SK-N-SH treated with all-trans-retinoic acid at 6 μM for 48 hours (cell line): ENCODE data around the gene PYDC2.

Experiments
- BACH2 ChIP-seq: fragments of 250-450 bp; sonication (Bioruptor Pico); IDR thresholded peaks from 2 replicates; pipeline ENCODE4 v1.9.0; 2021; ENCODE audit warnings: mild to moderate bottlenecking, borderline replicate concordance
- CREB5 ChIP-seq: fragments of 250-450 bp; sonication (Bioruptor Pico); IDR thresholded peaks from 2 replicates; pipeline ENCODE4 v1.5.1; 2020; ENCODE audit warnings: low read depth, mild to moderate bottlenecking, moderate library complexity
- ISL1 ChIP-seq: fragments of 250-450 bp; sonication (Bioruptor Pico); IDR thresholded peaks from 2 replicates; pipeline ENCODE4 v2.1.2; 2022; ENCODE audit warnings: mild to moderate bottlenecking, moderate library complexity
- ZC3H10 ChIP-seq: fragments of 250-450 bp; sonication (Bioruptor Pico); IDR thresholded peaks from 2 replicates; pipeline ENCODE4 v1.5.1; 2021; ENCODE audit warnings: mild to moderate bottlenecking, moderate library complexity
- ZNF565 ChIP-seq: fragments of 450-650 bp; formaldehyde crosslinking; conservative IDR thresholded peaks from 2 replicates; pipeline ENCODE4 v1.5.0; 2020; ENCODE audit warnings: low read depth, mild to moderate bottlenecking, moderate library complexity

- no peak for TF ChIP-seq CREB5 (CRISPR knock-in tag)
- no peak for TF ChIP-seq BACH2 (CRISPR knock-in tag)
- TF ChIP-seq ZC3H10 (CRISPR knock-in tag), result no peak
- TF ChIP-seq ZNF565 (CRISPR knock-in tag), result no peak
- no peak for TF ChIP-seq ISL1
These were observed 34.7 kb upstream of the PYDC2 start for GRCh38 chr3:191426311-191426710.
